Ecto neural progenitor cell (in vitro differentiated cells): Measurements from ENCODE around the gene PSRC1.
"Not testable (repeated sequence)": the region's sequence is repeated elsewhere in the genome, so short reads cannot be mapped to it uniquely, and the experiment has no call there.

Experiments used
- DNase-seq: peaks from one replicate; pipeline ENCODE4 v3.0.0-alpha.2; 2018; ENCODE audit warnings: low spot score

Gene PSRC1

GRCh38 chr1:109295712-109296415 lies 12.9 kb upstream of the PSRC1 start:
- no peak for DNase-seq

GRCh38 chr1:109294481-109294880 lies 11.5 kb upstream of the PSRC1 start:
- DNase-seq = no peak

- DNase-seq = no peak
Measured at GRCh38 chr1:109293026-109293425, 10.1 kb upstream of the PSRC1 start.

- no peak for DNase-seq
Measured at GRCh38 chr1:109292364-109292763, 9.4 kb upstream of the PSRC1 start.

- no peak for DNase-seq
Measured at GRCh38 chr1:109290998-109291397, 8.1 kb upstream of the PSRC1 start.

- DNase-seq = no peak
Measured at GRCh38 chr1:109290137-109290536, 7.2 kb upstream of the PSRC1 start.

- not testable (repeated sequence) for DNase-seq
Measured at GRCh38 chr1:109286762-109287161, 3.8 kb upstream of the PSRC1 start.

- no peak for DNase-seq
Measured at GRCh38 chr1:109283748-109284600, 1.0 kb upstream of the PSRC1 start.

GRCh38 chr1:109282497-109282951 lies 421 bp downstream of the PSRC1 start:
- DNase-seq = no peak

GRCh38 chr1:109281680-109282496 lies 1.1 kb downstream of the PSRC1 start:
- DNase-seq = no peak

- DNase-seq = no peak
Measured at GRCh38 chr1:109280862-109281261, 2.1 kb downstream of the PSRC1 start.

GRCh38 chr1:109279615-109280278 lies 3.2 kb downstream of the PSRC1 start:
- DNase-seq = no peak

- DNase-seq = peak; percentile 86
Measured at GRCh38 chr1:109277434-109278204, 5.3 kb downstream of the PSRC1 start.

GRCh38 chr1:109275706-109276345 lies 7.1 kb downstream of the PSRC1 start:
- DNase-seq = no peak

- DNase-seq = peak; percentile 67
Measured at GRCh38 chr1:109274533-109275476, 8.1 kb downstream of the PSRC1 start.

GRCh38 chr1:109273570-109274288 lies 9.2 kb downstream of the PSRC1 start:
- no peak for DNase-seq

GRCh38 chr1:109272831-109273547 lies 10.0 kb downstream of the PSRC1 start:
- no peak for DNase-seq
